HEK293T (cell line): ENCODE results near the gene SYNJ2.
"Not testable (repeated sequence)": the region's sequence is repeated elsewhere in the genome, so short reads cannot be mapped to it uniquely, and the experiment has no call there.

Experiments used
- ELF4 ChIP-seq: fragments of 450-650 bp; IDR thresholded peaks from 2 replicates; pipeline ENCODE4 v1.6.1; 2017; ENCODE audit warnings: antibody characterized with exemption
- FOXM1 ChIP-seq: fragments of 450-650 bp; IDR thresholded peaks from 2 replicates; pipeline ENCODE4 v1.6.1; 2017; ENCODE audit warnings: mild to moderate bottlenecking, borderline replicate concordance
- L3MBTL2 ChIP-seq: fragments of 450-650 bp; conservative IDR thresholded peaks from 2 replicates; pipeline ENCODE4 v1.6.1; 2016; ENCODE audit warnings: mild to moderate bottlenecking
- NFRKB ChIP-seq: fragments of 450-650 bp; IDR thresholded peaks from 2 replicates; pipeline ENCODE4 v1.6.1; 2016; ENCODE audit warnings: mild to moderate bottlenecking, moderate library complexity
- SP1 ChIP-seq: fragments of 450-650 bp; IDR thresholded peaks from 2 replicates; pipeline ENCODE4 v1.6.1; 2017
- SUZ12 ChIP-seq: fragments of 450-650 bp; IDR thresholded peaks from 2 replicates; pipeline ENCODE4 v1.6.1; 2016; ENCODE audit warnings: mild to moderate bottlenecking
- TARDBP ChIP-seq: fragments of 450-650 bp; IDR thresholded peaks from 2 replicates; pipeline ENCODE4 v1.6.1; 2016
- ZNF384 ChIP-seq: fragments of 450-650 bp; IDR thresholded peaks from 2 replicates; pipeline ENCODE4 v1.6.1; 2016
- TF ChIP-seq, protein P1 (sequence below): fragments of 450-650 bp; IDR thresholded peaks from 2 replicates; pipeline ENCODE4 v1.6.1; 2016

DNA sequence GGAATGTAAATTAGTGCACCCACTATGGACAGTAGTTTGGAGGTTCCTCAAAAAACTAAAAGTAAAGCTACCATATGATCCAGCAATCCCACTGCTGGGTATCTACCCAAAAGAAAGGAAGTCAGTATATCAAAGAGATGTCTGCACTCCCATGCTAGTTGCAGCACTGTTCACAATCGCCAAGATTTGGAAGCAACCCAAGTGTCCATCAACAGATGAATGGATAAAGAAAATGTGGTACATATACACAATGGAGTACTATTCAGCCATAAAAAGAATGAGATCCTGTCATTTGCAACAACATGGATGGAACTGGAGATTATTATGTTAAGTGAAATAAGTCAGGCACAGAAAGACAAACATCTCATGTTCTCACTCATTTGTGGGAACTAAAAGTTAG, 30.8 kb upstream of the SYNJ2 start:
- TF ChIP-seq SP1, FOXM1, NFRKB, SUZ12, ELF4, ZNF384, L3MBTL2, TARDBP: not testable (repeated sequence)
- TF ChIP-seq, protein P1, sequence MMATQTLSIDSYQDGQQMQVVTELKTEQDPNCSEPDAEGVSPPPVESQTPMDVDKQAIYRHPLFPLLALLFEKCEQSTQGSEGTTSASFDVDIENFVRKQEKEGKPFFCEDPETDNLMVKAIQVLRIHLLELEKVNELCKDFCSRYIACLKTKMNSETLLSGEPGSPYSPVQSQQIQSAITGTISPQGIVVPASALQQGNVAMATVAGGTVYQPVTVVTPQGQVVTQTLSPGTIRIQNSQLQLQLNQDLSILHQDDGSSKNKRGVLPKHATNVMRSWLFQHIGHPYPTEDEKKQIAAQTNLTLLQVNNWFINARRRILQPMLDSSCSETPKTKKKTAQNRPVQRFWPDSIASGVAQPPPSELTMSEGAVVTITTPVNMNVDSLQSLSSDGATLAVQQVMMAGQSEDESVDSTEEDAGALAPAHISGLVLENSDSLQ, result not testable (repeated sequence)
